HG02678 (cell line): ENCODE data around the gene PRDM7.
"Not testable (repeated sequence)": the region's sequence is repeated elsewhere in the genome, so short reads cannot be mapped to it uniquely, and the experiment has no call there.

Source experiments
- ATAC-seq: cut with Tn5 transposase; IDR thresholded peaks from one replicate; pipeline ENCODE4 v1.9.1; 2021; ENCODE audit warnings: mild to moderate bottlenecking, moderate library complexity; ENCODE audit not compliant: unreplicated experiment

The PRDM7 gene

DNA sequence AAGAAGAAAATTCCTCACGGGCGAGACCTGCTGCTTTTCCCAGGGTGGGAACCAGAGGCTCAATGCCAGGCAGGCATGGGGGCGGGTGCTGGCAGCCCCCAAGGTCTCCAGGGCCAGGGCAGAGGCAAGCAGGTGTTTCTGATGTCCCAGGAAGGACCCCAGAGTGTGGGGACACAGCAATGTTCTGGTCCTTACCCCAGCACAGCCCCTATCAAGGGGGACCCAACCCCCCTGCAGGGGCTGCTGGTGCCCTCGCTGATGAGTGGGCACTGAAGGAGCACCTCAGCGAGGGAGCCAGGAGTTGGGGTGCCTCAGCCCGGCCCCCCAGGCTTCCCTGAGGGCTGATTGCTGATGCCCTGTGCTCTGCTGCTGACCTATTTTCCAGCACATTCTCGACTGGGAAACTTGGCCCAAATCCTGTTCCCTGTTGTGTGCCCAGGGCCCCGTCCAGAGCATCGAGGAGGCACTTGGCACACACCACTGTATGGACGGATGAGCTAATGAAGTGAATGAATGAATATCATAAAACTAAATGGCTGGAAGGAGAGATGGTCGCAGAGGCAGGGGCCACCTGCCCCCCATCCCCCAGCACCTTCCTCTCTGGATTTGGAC, 60.7 kb downstream of the PRDM7 start:
- ATAC-seq = no peak

GRCh38 chr16:90015586-90016338, 61.4 kb downstream of the PRDM7 start:
- no peak for ATAC-seq

DNA sequence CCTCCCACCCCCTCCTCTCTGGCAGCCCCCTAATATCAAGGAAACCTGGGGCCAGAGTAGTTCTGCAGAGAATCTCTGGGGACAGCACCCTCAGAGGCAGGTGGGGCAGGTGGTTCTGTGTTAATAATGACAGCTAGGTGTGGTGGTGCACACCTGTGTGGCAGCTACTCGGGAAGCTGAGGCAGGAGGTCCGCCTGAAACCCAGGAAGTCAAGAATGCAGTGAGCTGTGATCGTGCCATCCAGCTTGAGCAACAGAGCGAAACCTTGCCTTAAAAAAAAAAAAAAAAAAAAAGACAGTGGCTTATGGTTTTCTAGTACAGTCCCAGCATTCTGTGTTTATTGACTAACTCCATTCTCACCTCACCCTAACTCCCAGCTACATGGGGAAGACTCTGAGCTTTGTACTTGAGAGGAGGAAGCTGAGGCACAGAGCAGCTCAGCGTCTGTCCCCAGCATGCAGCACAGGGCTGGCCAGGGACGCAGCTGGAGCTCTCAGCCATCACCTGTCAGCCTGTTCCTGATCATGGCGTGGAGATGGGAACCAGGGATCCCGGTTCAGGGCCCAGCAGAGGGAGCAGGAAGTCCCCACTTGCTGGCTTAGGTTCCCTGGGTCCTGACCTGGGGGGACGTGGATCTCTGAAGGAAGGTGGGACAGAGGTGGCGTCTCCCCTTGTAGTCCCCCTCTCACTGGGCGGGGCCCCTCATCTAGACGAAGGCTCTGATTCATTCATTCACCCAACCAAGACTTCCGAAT, 64.0 kb downstream of the PRDM7 start:
- no peak for ATAC-seq

DNA sequence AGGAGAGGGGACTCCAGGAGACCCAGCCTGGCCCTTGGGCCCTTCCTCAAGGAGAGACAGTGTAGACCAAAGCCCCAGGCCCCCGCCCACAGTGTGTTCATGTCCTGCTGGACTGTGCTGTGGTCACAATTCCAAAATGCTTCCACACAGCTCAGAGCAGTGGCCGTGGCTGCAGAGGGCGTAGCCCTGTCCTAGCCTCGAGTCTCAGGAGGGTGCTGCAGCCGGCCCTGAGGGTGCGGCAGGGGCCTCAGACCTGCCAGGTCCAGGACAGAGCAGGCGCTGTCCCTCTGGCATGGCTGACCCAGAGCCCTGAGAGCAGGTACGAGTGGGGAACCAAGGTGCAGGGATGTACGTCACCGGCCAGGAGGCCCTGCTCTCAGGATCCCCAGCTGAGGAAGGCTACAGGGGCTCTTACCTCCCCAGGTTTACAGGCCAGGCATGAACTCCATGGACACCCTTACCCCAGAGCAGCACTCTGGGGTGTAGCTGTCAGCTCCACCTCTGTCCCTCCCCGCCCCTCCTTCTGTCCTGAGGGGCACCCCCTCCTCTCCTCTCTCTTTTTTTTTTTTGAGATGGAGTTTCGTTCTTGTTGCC, 65.1 kb downstream of the PRDM7 start:
- ATAC-seq = no peak

- no peak for ATAC-seq
Observed at GRCh38 chr16:90011508-90011819, 65.7 kb downstream of the PRDM7 start.

DNA sequence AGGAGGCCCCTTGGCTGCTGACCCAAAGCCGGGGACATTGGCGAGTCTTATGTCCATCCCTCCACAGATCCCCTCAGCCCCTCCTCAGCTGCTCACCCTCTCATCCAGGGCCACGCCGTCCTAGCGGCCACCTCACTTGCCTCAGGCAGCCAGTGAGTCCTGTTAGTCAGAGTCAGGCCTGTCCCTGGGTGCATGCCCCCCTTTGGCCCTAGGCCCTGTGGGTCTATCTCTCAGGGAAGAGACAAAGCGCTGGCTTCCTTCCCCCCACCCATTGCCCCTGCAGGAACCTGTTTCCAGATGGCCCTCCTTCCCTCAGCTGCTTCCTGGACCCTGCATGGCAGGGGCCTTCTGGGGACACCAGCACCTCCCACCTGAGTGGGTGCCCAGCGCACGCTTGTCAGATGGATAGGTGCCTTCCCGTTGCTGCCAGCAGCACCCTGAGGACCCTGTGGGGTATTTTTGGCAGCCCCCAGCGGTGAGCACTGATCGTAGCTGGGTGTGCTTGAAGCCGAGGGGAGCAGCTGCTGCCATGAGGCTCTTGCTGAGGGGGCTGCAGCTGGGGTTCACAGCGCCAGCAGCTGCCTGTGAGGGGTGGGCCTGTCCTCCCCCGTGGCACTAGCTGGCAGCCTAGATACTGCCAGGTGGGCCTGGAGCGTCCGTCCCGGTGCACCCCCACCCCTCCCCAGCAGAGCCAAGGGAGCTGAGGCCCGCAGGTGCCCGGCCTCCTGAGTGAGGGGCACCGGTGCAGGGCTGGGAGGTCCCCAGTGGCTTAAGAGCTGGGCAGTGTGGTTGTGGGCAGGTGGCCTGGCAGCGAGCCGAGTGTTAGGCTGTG, 66.2 kb downstream of the PRDM7 start:
- ATAC-seq = no peak

- no peak for ATAC-seq
Observed at GRCh38 chr16:90009172-90009899, 67.8 kb downstream of the PRDM7 start.

GRCh38 chr16:90008708-90009145, 68.4 kb downstream of the PRDM7 start:
- peak; percentile 76 for ATAC-seq

GRCh38 chr16:90007635-90008234, 69.4 kb downstream of the PRDM7 start:
- ATAC-seq = not testable (repeated sequence)

GRCh38 chr16:90007015-90007414, 70.1 kb downstream of the PRDM7 start:
- ATAC-seq = no peak
